ENCODE measurements around the gene SPEF2.

GRCh38 chr5:35780236-35780635 is 162.6 kb downstream of the SPEF2 start:
- TF ChIP-seq CTCF (IDR thresholded peaks at IDR 0.05; ENCODE audit: insufficient read depth, low read depth, low read length) (no peak), EZH2 (IDR thresholded peaks at IDR 0.05; ENCODE audit: insufficient read depth, low read length) (no peak)

Measured in astrocyte (in vitro differentiated cells and primary cell).